AG08395 (cell line): Measurements from ENCODE around the gene SRA1.

Source experiments
- DNase-seq: peaks from one replicate; pipeline ENCODE4 v3.0.0; 2012; ENCODE audit warnings: mixed read lengths, low spot score

Gene SRA1

DNA sequence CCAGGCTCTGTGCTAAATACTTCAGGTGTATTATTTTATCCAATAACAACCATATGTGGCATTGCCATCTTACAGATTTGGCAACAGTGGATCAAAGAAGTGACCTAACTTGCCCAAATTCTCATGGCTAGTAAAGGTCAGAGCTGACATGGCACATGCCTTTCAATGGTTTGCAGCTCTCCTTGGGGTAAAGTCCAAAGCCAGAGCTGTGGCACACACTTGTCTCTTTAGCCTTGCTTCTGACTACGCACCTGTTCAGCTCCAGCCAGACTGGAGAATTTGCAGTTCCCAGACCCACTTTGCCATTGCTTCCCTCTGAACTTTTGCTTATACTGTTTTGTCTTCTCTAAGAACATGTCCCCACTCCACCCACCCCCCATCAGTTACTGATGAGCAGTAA is 13.2 kb upstream of the SRA1 start:
- DNase-seq, result no peak

DNA sequence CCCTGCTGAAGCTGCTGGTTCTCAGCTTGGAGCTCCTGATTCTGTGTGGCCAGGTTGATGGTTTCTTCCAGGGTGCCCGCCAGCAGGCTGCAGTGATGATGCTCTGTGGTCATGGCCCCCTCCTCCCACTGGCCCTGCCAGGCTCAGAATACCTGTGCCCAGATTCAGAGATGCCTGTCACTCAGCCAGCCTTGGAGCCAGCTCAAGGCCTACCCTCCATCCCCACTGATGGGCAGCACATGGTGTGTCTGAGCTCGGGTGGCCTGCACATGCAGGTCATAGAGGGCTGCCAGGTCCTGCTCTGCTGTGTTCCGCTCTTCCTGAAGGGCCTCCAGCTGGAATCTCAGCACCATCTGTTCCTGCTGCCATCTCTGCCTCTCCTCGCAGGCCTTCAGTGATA is 12.8 kb upstream of the SRA1 start:
- DNase-seq, result no peak

DNA sequence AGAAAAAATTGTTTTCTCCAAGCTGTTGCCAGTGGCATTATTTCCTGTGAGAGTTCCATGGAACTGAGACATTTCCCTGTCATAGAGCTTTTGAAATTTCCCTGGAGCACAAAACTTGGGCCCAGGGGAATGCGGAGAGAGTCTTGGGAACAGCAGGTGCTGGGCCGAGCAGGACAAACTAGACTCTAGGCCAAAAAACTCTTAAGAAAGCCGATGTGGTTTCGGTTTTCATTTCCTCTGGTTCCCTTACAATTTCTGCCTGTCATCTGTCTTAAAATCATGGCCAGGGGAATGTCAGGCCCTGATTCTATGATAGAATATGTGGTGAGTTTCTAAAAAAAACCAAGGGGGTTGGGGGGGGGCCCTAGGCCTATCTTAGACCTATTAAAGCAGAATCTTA is 11.9 kb upstream of the SRA1 start:
- no peak for DNase-seq

DNA sequence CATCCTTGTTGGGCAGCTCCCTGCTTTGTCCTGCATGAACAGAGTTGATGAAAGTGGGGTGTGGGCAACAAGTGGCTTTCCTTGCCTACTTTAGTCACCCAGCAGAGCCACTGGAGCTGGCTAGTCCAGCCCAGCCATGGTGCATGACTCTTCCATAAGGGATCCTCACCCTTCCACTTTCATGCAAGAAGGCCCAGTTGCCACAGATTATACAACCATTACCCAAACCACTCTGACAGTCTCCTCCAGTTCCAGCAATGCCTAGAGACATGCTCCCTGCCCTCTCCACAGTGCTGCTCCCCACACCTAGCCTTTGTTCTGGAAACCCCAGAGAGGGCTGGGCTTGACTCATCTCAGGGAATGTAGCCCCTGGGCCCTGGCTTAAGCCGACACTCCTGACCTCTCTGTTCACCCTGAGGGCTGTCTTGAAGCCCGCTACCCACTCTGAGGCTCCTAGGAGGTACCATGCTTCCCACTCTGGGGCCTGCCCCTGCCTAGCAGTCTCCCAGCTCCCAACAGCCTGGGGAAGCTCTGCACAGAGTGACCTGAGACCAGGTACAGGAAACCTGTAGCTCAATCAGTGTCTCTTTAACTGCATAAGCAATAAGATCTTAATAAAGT is 11.3 kb upstream of the SRA1 start:
- no peak for DNase-seq

DNA sequence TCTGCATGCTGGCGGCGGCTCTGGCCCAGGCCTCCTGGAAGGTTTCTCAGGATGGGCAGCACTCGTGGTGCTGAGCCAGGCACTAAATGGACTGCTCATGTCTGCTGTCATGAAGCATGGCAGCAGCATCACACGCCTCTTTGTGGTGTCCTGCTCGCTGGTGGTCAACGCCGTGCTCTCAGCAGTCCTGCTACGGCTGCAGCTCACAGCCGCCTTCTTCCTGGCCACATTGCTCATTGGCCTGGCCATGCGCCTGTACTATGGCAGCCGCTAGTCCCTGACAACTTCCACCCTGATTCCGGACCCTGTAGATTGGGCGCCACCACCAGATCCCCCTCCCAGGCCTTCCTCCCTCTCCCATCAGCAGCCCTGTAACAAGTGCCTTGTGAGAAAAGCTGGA is 10.6 kb upstream of the SRA1 start:
- no peak for DNase-seq

DNA sequence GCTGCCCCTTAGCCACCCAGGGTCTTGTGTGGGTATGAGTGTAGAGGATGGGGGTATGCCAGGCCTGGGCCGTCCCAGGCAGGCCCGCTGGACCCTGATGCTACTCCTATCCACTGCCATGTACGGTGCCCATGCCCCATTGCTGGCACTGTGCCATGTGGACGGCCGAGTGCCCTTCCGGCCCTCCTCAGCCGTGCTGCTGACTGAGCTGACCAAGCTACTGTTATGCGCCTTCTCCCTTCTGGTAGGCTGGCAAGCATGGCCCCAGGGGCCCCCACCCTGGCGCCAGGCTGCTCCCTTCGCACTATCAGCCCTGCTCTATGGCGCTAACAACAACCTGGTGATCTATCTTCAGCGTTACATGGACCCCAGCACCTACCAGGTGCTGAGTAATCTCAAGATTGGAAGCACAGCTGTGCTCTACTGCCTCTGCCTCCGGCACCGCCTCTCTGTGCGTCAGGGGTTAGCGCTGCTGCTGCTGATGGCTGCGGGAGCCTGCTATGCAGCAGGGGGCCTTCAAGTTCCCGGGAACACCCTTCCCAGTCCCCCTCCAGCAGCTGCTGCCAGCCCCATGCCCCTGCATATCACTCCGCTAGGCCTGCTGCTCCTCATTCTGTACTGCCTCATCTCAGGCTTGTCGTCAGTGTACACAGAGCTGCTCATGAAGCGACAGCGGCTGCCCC is 10.0 kb upstream of the SRA1 start:
- no peak for DNase-seq

DNA sequence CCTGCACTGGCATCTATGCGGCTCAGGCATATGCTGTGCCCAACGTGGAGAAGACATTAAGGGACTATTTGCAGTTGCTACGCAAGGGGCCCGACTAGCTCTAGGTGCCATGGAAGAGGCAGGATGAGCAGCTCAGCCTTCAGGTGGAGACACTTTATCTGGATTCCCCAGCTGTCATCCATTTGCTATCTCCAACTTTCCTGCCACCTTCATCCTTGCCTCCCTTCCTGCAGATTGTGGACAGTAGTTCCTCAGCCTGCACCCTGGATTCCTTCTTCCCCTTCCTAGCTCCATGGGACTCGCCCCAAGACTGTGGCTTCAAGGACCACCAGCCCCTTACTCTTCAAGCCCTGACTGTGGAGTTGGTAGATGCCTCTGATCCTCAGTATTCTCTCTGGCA is 9.4 kb upstream of the SRA1 start:
- DNase-seq, result no peak

DNA sequence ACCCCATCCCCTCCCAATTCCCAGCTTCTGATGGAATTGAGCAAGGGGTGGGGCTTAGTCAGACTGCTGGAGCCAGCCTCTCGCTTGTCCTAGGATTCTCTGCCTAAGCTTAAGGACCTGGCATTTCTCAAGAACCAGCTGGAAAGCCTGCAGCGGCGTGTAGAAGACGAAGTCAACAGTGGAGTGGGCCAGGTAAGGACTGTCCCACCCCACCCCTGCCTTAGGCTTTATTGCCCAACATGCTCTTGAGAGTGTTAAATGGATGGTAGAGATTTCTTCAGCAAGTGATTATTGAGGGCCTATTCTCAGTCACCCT is 8.5 kb upstream of the SRA1 start:
- DNase-seq, result no peak

DNA sequence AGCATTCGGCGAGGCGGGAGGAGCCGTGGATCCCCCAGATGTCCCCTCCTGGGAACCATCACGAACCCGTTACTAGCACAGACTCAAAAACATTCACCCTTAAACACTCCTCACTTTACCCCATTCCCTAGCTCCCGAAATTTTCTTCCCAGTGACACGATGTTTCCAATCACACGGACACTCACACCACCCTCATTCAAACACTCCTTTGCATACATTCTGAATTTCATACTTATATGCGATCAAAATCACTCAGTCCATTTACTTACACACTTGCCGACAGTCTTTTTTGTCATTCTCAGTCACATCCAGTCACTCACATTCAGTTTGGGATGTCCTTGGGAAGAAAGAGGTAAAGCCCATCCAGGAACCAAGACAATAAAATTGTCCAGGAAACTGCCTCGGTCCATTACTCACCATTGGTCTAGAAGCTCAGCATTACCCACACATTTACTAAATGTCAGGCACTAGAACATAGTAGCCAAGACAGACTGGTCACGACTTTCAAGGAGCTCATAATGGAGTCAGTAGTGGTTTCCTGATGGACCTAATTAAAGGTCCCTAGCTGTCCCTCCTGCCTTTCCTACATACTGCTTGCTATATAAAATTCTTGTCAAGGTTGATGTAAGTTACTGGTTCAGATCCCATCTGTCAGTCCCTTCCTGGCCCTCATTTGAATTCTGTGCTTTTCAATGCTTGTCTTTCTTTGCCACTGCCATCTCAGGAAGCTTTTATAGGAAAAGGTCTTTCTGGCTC is 7.9 kb upstream of the SRA1 start:
- DNase-seq, result no peak

DNA sequence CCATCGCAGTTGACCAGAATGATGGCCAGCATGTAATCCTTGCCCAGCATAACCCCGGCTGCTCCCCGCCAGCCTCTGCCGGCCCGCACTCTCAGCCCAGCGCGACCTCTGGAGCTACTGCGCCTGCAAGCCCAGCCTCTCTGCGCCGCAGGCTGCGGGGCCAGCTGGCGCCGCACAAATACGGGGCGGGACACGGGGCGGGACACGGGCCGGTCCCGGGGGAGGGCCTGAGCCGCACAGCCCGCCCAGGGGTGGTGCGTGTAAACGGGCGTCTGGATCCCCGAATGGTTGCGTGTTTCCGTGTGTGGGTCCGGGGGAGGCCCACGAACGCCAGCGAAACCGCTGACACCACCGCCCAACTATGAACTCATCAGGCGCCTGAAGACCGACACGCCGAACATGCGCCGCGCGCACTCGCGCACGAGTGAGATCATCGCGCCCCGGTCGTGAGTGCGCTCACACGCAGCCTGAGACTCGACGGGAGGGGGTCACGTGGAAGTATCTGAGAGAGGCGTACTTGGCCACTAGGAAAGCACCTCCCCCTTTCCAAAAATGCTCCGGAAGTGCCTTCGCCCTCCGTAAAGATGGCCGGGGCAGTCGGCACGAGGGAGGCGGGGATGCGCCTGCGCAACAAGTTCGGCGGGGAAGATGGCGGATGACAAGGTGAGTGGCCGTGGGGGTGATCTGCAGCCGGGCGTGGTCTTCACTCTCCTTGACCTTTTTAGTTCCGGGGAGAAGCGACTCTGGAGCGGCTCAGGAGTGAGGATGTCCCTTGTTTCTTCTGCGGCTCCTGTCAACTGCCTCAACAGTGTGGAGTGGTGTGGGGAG is 7.1 kb upstream of the SRA1 start, which contains the start of the genes APBB3 and SLC35A4:
APBB3 (minus strand) TSS at position 403 of the 828 bp plus-strand sequence; CDS start at position 50, 353 bp downstream.
SLC35A4 (plus strand) TSS at position 633 of the 828 bp plus-strand sequence. CDS start 2,342 bp downstream, outside the sequence.
- peak; percentile 98 for DNase-seq

DNA sequence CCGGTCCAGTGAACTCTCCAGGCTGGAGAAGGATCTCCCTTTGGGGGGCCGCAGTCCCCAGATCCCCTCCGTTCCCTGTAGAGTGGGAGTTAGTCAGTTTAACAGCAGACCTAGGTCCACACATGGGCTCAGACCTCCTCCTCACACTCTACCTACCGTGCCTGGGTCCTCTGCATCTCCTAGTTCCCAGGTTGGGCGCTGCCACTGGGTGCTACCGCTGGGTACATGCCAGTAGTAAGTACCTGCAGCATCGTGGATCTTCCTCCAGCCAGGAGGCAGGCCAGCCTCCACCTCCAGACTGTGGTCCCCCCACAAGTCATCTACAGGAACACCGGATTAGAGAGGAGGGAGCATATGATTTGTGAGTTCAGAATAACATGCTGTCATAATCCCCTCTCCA is 6.3 kb upstream of the SRA1 start:
- DNase-seq, result no peak

DNA sequence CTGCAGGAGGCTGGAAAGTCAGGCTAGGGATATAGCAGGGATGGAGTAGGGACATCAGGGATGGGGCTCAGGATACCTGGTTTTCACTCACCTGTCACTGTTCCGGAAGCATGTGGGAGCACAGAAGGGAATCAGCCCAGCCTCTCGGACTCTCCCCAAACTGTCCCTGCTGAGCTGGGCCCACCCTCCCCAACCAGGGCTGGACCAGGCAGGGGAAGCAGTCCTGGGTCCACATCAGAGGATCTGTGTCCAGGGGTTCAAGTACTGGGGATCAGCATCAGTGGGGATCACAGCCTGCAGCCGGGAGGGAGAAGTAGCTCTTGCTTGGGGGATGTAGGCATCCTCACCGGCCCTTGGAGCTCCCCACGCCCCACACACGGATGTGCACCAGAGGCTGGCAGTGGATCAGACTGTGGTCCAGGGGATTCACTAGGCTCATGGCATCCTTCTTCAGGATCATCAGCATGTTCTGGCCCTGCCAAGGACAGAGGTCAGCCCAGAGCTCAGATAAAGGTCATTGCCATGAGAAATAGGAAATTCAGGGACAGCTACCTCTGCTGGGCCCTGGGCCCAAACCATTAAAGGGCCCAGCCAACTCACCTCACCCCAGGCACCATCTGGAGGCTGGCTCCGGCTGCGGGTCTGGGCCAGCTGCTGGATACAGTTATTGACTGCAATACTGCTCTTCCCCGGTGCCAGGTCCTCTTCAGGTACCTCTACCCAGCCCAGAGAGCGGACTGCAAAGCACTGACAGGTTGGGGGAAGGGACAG is 4.7 kb upstream of the SRA1 start:
- no peak for DNase-seq

DNA sequence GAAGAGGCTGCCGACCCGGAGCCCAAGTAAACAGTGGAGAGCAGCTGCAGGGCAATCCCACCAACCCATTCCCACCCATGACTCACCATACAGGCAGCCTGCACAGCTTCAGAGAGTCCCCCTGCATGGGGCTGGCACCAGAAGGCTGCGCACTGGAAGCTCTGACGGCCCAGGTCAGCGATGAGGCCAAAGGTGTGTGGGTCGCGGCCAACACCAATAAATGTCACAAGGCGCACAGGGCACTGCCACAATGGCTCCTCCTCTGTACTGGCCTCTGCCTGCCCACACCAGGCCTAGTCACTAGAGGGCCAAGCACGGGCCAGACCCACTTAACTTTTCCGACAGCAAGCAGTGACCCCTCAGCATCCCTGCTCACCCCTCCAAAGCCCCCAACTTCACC is 3.0 kb upstream of the SRA1 start:
- DNase-seq, result no peak

DNA sequence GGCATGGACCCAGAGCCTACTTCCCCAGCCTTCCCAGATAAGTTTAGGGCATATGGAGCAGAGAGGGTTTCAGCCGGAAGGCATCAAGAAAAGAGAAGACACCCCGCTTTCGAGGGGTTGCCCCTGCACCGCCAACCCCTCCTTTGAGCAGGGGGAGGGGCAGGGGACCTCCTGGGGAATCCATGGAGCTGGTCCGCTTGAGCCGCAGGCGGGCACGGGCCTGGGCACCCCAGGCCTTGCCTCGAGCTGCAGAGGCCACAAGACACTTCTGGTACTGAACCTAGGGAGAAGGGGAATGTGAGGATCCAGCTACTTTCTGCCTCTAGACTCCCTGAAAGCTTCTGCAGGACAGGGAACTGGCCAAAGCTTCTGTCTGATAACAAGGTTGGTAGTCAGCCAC is 1.3 kb upstream of the SRA1 start:
- no peak for DNase-seq

DNA sequence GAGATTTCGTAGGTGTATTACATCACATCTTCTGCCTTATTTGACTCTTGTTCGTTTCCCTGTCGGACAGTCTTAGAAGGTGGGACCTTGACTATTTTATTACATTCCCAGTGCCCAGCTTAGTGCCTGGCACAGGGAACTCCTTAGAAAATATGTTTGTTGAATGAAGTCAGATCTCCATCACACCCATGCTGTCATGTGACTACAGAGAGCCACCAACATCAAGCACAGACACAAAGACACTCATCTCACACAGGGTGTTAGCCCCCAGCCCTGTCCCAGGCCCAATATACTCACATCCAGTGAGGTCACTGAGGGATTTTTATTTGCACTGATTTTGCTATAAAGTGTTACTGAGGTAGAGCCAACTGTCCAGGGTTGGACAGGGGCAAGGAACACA is 692 bp upstream of the SRA1 start:
- no peak for DNase-seq

DNA sequence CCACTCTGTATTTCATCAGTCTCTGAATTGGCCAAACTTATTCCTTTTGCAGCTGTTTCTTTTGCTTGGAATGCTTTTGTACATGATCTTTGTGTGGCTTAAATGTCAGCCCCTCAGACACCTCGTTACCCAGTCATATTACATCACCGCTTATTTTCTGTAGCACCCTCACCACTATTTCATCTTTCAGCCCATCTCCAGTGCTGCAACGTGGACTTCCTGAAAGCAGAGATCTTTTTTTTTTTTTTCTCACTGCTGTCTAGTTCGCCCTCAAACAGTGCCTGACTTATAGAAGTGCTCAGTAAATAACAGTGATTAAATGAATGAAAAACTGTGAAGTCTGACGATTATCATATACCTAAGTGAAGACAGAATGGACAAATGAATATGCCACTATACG is 835 bp downstream of the SRA1 start:
- no peak for DNase-seq

DNA sequence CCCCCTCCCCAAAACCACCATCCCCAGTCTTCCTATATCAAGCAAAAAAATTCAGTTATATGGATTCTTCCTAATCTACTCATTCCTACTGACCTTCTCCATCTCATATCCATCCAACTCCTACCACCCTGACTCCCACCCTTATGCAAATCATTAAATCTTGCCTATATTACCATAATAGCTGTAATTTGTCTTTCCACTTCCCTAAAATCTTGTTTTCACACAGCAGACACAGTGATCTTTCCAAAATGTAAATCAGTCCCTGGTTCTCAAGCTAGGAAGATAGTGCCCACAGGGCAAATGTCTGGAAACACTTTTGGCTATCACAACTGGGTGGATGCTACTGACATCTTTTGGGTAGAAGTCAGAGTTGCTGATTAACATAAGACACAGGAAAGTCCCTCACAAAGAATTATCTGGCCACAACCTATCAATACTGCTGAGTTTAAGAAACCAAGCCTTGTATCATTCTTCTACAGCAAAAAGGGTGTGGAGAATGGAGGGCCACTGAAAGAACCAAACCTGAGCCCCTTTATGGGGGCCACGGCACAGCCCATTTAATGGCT is 1.4 kb downstream of the SRA1 start:
- DNase-seq, result no peak

DNA sequence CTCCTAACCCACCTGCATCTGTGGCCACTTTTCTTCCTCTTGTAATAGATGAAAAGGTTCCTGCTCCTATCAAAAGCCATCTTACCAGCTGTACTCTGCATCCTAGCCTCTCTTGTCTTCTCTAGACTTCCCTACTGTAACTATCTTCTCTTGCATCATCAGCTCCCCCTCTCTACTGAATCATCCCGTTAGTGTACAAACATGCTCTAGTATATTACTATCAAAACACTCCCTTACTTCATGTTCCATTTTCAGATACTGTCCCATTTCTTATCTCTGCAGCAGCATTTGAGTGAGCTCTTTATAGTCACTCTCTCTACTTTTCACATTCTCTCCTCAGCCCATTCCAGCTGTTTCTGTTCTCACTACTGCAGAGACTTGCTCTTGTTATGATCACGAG is 2.8 kb downstream of the SRA1 start:
- peak; percentile 22 for DNase-seq

DNA sequence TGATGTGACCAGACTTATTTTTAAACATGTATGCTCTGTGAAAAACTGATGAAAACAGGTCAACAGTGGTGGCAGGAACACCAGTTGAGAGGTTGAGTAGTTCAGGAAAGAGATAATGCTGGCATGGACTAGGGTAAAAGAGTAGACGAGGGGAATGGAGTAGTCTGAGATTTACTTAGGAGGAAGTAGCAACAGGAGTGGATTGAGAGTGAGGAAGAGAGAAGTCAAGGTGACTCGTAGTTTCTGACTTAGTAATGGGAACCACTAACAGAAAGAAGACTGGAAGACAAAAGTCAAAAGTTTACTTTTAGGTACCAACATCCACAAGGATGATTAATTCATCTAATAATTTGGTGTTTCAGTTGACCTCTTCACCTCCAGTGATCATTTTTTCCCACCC is 3.6 kb downstream of the SRA1 start:
- DNase-seq, result no peak

DNA sequence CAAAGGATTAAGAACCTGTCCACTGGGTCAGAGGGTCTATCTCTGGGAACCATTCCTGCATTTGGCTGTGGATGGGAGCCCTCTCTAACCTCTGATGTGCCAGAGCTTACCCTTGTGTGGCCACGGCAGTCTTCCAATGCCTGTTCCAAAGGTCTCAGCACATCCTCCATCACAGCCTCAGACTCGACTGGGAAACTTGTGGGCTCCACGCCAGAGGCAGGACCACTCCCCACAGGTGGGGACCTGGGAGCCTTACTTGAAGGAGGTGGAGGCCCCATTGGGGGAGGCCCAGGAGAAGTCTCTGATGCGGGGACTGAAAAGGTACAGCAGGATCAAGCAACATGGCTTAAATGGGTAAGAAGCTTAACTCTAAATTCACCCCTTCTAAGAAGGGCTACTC is 5.4 kb downstream of the SRA1 start:
- DNase-seq, result no peak
